Measurements from ENCODE around the gene UBA5.

DNA sequence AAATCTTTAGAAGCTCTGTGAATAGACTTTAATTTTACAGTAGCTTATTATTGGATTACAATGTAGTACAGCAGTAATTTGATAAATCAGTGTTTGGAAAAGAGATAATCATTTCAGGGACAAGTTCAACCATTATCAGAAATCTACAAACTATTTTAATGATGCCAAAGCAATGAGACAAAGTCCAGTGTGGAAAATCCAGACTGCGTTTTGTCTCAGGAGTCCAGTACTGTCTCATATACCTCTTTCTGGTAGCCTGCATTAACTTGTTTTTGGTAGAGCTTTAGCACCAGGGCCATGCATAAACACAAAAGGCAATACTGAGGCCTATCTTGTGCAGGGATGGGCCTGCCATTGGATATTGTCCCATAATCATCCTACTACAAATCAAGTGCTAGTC is 43.3 kb upstream of the UBA5 start:
- TF ChIP-seq, protein P1, sequence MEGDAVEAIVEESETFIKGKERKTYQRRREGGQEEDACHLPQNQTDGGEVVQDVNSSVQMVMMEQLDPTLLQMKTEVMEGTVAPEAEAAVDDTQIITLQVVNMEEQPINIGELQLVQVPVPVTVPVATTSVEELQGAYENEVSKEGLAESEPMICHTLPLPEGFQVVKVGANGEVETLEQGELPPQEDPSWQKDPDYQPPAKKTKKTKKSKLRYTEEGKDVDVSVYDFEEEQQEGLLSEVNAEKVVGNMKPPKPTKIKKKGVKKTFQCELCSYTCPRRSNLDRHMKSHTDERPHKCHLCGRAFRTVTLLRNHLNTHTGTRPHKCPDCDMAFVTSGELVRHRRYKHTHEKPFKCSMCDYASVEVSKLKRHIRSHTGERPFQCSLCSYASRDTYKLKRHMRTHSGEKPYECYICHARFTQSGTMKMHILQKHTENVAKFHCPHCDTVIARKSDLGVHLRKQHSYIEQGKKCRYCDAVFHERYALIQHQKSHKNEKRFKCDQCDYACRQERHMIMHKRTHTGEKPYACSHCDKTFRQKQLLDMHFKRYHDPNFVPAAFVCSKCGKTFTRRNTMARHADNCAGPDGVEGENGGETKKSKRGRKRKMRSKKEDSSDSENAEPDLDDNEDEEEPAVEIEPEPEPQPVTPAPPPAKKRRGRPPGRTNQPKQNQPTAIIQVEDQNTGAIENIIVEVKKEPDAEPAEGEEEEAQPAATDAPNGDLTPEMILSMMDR (IDR thresholded peaks at IDR 0.05; ENCODE audit: insufficient read depth, low read depth, low read length): no peak
- TF ChIP-seq EZH2 (IDR thresholded peaks at IDR 0.05; ENCODE audit: insufficient read depth, low read length): no peak

All from astrocyte (in vitro differentiated cells and primary cell).